Activated CD4-positive, alpha-beta memory T cell treated with anti-CD3 and anti-CD28 coated beads for 36 hours (primary cell): ENCODE results near the gene NFIA. TPM values are rescaled to one million over a fixed set of nuclear protein-coding genes. Genes with fewer than 3 reads are reported as not detected.
"Not testable (repeated sequence)": the region's sequence is repeated elsewhere in the genome, so short reads cannot be mapped to it uniquely, and the experiment has no call there.

ENCODE experiments used
- CTCF ChIA-PET: fragments of 350-600 bp; sonication (Branson Sonifier 250); formaldehyde crosslinking; loops from one replicate; lab custom pipeline; 2021; ENCODE audit warnings: antibody characterized with exemption, inconsistent platforms; lab: Charles Lee
- POLR2A ChIA-PET: fragments of 350-600 bp; sonication (Branson Sonifier 250); formaldehyde crosslinking; loops from one replicate; lab custom pipeline; 2021; ENCODE audit warnings: antibody characterized with exemption; lab: Charles Lee
- DNase-seq: peaks from one replicate; pipeline ENCODE4 v3.0.0-alpha.2; 2020
- H3K27ac Mint-ChIP-seq: one replicate; pipeline ENCODE4 v1.8.0; 2021; ENCODE audit warnings: mixed read lengths
- H3K27me3 Mint-ChIP-seq: one replicate; pipeline ENCODE4 v1.8.0; 2021; ENCODE audit warnings: mixed read lengths
- H3K36me3 Mint-ChIP-seq: one replicate; pipeline ENCODE4 v1.8.0; 2021; ENCODE audit warnings: mixed read lengths
- H3K4me1 Mint-ChIP-seq: one replicate; pipeline ENCODE4 v1.8.0; 2021; ENCODE audit warnings: low read depth, mixed read lengths
- H3K4me3 Mint-ChIP-seq: one replicate; pipeline ENCODE4 v1.8.0; 2021; ENCODE audit warnings: mild to moderate bottlenecking, mixed read lengths
- H3K9me3 Mint-ChIP-seq: one replicate; pipeline ENCODE4 v1.8.0; 2021; ENCODE audit warnings: mixed read lengths
- intact Hi-C: fragments of 100-400 bp; cut with micrococcal nuclease; formaldehyde crosslinking; loops from one replicate; pipeline ENCODE4 v1.15.1; 2023
- total RNA-seq, 2 experiments: library from RNA; stranded (reverse); gene quantifications; one replicate each; pipeline ENCODE4 v1.2.3, GENCODE V29; 2021

Gene NFIA
- total RNA-seq, 2 experiments from 2014 or later = 5.3 to 7.1 TPM

DNA sequence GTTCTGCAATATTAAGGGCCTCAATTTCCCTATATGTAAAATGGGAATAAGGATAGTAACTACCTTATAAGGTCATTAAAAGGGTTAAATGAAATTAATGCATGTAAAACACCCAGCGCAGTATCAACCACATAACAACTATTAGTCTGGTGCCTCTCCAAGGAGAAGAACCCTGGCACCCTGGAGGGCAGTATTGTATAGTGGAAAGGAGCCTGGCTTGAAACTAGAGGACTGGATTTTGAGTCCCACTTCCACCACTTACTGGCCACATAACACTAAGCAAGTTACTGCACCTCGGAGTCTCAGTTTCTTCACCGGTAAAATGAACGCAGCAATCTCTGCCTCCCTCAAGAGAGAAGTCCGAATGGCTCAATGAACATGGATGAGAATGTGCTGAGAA is 385.5 kb downstream of the NFIA start:
- H3K9me3 Mint-ChIP-seq, POLR2A ChIA-PET, H3K27ac Mint-ChIP-seq, CTCF ChIA-PET, H3K4me3 Mint-ChIP-seq, H3K27me3 Mint-ChIP-seq, H3K4me1 Mint-ChIP-seq, DNase-seq, H3K36me3 Mint-ChIP-seq, intact Hi-C loops: not testable (repeated sequence)

DNA sequence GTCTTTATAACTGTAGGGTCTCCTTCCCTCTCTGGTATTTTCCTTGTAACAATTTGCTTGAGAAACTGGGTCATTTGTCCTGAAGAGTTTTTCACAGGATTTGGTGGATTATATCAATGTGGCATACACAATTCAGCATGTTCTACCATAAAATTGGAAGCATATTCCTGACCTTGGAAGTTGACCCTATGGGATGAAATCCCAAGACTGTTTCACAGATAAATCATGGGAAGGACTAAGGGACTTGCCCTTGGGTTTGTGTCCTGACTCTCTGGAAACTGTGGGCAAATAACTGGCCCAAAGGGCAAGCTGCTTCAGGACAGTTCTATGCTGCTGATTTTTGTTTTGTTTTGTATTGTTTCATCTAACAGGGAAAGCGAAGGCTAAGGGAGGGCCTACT is 387.0 kb downstream of the NFIA start:
- DNase-seq = no peak
- no peak overlapping the region for H3K4me3 Mint-ChIP-seq
- no peak overlapping the region for H3K27ac Mint-ChIP-seq
- no peaks in the 10 kb centered on the region for H3K4me1 Mint-ChIP-seq
- no peaks in the 10 kb centered on the region for H3K36me3 Mint-ChIP-seq
- intact Hi-C loops = no loop called here
- ChIA-PET CTCF (no interaction called here), POLR2A (no interaction called here)
- peaks cover 1% of the 10 kb centered on the region for H3K27me3 Mint-ChIP-seq
- no peaks in the 10 kb centered on the region for H3K9me3 Mint-ChIP-seq

DNA sequence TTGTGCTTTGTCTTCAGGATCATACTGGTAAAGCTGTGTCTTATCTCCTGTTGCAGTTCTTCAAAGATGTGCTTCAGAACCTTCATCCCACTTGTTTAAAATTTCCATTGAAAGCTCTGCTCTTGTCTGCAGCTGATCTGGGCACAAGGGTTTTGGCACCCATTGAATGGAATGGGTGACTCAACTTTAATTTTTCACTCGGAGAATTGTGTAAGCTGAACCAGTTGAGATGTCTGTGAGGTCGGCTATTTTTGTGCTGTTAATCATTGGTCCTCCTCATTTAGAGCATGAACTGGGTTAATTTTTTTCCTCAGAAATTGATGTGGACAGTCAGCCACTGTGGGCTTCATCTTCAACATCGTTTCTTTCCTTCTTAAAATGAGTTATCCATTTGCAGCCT is 390.5 kb downstream of the NFIA start:
- intact Hi-C loops = no loop called here
- no peak overlapping the region for H3K27ac Mint-ChIP-seq
- H3K4me3 Mint-ChIP-seq = no peak overlapping the region
- ChIA-PET CTCF (no interaction called here), POLR2A (no interaction called here)
- no peaks in the 10 kb centered on the region for H3K4me1 Mint-ChIP-seq
- H3K36me3 Mint-ChIP-seq = no peaks in the 10 kb centered on the region
- H3K27me3 Mint-ChIP-seq = peaks cover 1% of the 10 kb centered on the region
- DNase-seq = no peak
- H3K9me3 Mint-ChIP-seq = no peaks in the 10 kb centered on the region

DNA sequence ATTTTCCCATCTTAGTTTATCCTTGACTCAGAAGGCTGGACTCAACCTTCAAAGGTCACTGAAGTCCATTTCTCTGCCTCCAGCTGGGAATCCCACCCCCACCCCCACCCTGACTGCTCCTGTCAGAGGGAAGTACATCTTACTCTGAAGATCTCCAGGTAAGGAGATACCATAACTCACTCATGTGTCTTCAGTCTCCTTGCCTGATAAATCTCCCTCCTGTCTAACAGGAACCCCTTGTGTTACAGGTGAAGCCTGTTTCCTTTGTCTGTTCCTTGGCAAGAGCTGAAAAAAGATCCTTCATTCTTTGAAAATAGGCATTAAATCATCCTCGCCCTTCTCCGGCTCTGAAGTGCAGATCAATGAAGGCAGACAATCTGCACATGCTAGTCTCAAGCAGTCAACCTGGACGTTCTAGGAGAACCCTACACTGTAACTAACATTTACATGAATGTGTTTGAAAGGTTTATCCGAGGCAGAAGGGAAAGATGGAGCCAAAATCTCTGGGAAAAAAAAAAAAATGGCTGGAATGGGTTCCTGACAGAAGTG is 392.0 kb downstream of the NFIA start:
- Mint-ChIP-seq H3K4me1 (no peaks in the 10 kb centered on the region), H3K36me3 (no peaks in the 10 kb centered on the region), H3K4me3 (no peak overlapping the region), H3K9me3 (no peaks in the 10 kb centered on the region), H3K27me3 (peaks cover 2% of the 10 kb centered on the region), H3K27ac (no peak overlapping the region)
- CTCF ChIA-PET = no interaction called here
- DNase-seq = no peak
- POLR2A ChIA-PET = no interaction called here
- intact Hi-C loops = no loop called here

DNA sequence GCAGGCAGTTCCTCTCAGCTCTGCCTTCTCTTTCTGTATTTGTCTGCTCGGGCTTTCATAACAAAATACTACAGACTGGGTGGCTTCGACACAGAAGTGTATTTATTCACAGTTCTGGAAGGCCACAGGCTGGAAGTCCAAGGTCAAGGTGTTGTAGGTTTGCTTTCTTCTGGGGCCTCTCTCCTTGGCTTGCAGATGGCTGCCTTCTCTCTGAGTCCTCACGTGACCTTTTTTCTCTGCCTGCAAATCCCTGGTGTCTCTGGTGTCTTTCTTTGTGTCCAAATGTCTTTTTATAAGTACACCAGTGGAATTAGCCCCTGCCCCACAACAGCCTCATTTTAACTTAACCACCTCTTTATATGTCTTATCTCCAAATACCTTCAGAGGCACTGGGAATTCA is 392.6 kb downstream of the NFIA start:
- H3K9me3 Mint-ChIP-seq = no peaks in the 10 kb centered on the region
- intact Hi-C loops = no loop called here

DNA sequence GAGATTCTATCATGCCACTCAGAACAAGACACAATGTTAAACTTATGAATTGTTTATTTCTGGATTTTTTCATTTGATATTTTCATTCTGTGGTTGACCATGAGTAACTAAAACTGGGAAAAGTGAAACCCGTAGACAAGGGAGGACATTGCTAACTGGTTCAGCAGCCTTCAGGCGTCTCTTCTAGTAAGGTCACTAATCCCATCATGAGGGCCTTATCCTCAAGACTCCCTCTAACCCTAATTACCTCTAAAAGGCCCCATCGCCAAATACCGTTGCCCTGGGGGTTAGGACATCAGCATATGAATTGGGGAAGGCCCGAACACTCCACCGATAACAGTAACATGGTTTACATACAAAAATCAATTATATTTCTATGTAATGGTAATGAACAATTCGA is 394.9 kb downstream of the NFIA start:
- Mint-ChIP-seq H3K27me3 (peaks cover 21% of the 10 kb centered on the region), H3K4me1 (no peaks in the 10 kb centered on the region), H3K4me3 (no peak overlapping the region), H3K9me3 (no peaks in the 10 kb centered on the region), H3K36me3 (no peaks in the 10 kb centered on the region), H3K27ac (no peak overlapping the region)
- DNase-seq = no peak
- intact Hi-C loops = no loop called here
- ChIA-PET CTCF (no interaction called here), POLR2A (no interaction called here)

More for the DNA sequence above, 392.6 kb downstream of the NFIA start:
- H3K4me3 Mint-ChIP-seq = no peak overlapping the region
- peaks cover 8% of the 10 kb centered on the region for H3K27me3 Mint-ChIP-seq
- DNase-seq = no peak
- no peaks in the 10 kb centered on the region for H3K4me1 Mint-ChIP-seq
- POLR2A ChIA-PET = no interaction called here
- no peak overlapping the region for H3K27ac Mint-ChIP-seq
- CTCF ChIA-PET = no interaction called here
- no peaks in the 10 kb centered on the region for H3K36me3 Mint-ChIP-seq

DNA sequence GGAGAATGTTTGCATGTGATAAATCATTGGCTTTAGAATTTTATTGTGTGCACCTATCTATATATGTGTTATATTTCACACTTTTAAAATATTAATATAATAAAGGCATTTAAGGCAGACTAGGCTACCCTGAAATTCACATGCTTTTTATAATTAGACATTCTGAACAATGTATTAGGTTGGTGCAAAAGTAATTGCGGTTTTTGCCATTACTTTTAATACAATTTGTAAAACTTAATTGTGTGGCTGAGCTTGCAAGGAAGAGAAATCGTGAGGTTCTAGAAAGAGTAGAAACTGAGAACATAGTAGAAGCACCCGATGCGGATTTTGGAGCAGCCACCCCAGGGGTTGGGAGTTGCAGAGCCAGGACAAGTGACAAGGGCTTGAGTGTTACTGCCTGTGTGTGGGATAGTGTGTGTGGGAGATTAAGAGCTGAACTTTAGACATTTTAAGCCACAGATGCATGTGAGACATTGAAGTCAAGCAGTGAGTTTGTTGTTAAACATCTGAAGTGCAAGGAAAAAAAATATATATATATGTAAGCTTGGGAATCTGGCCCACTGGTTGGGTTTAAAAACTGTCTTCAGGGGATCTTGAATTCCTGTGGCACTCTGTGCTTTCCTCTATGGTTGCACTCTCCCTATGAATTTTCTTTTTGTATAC is 398.0 kb downstream of the NFIA start:
- POLR2A ChIA-PET = no interaction called here
- peaks cover 25% of the 10 kb centered on the region for H3K27me3 Mint-ChIP-seq
- no peaks in the 10 kb centered on the region for H3K4me1 Mint-ChIP-seq
- no peaks in the 10 kb centered on the region for H3K9me3 Mint-ChIP-seq
- no peak overlapping the region for H3K4me3 Mint-ChIP-seq
- intact Hi-C loops = no loop called here
- no peaks in the 10 kb centered on the region for H3K36me3 Mint-ChIP-seq
- no peak overlapping the region for H3K27ac Mint-ChIP-seq
- CTCF ChIA-PET = no interaction called here
- DNase-seq = no peak

DNA sequence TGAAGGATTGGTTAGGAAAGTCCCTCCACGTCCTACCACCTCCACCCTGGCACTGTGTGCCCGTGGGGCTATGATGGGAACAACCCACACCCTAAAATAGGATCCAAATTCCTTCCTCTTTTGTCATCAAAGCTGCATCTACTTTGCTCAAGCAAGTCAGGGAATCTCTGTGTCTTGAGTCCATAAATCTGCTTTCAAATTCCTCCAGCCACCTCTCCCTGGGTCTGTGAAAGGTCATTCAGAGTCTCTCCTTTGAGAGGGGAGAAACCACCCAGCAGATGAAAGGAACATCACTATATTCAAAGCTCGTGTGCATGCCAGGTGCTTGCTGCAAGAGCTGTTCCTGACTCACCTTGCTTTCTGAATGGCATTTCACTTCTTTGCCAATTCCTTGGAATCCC is 399.0 kb downstream of the NFIA start:
- intact Hi-C loops = no loop called here
- Mint-ChIP-seq H3K27ac (no peak overlapping the region), H3K4me1 (no peaks in the 10 kb centered on the region), H3K27me3 (peaks cover 25% of the 10 kb centered on the region), H3K4me3 (no peak overlapping the region), H3K36me3 (no peaks in the 10 kb centered on the region), H3K9me3 (no peaks in the 10 kb centered on the region)
- ChIA-PET POLR2A (no interaction called here), CTCF (no interaction called here)
- DNase-seq = no peak

DNA sequence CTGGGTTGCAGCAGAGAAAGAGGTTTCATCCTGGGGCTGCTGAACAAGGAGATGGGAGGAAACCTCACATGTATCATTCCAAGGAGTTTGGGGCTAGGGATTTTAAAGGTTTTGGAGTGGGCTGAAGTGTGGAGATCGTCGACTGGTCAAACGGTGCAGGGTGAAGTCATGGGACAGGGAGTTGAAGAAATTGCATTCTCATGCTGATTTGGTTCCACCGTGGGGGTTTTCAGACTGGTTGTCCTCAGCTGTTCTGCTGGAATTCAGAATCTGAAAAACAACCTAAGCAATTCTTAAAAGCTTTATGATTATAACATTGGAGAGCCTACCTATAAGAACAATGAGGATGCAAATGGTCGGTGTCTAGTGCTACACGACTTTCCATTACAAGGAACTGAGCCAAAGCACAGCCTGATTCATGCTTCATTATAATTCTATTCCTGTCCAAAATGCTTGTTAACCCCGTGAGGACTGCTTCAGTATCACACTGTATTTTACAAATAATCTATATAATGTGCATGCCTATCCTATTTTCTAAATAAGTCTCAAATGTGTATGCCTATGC is 399.9 kb downstream of the NFIA start:
- DNase-seq = no peak
- Mint-ChIP-seq H3K4me3 (no peak overlapping the region), H3K4me1 (no peaks in the 10 kb centered on the region), H3K36me3 (no peaks in the 10 kb centered on the region), H3K27me3 (peaks cover 25% of the 10 kb centered on the region), H3K9me3 (no peaks in the 10 kb centered on the region), H3K27ac (no peak overlapping the region)
- ChIA-PET CTCF (no interaction called here), POLR2A (no interaction called here)
- intact Hi-C loops = no loop called here

DNA sequence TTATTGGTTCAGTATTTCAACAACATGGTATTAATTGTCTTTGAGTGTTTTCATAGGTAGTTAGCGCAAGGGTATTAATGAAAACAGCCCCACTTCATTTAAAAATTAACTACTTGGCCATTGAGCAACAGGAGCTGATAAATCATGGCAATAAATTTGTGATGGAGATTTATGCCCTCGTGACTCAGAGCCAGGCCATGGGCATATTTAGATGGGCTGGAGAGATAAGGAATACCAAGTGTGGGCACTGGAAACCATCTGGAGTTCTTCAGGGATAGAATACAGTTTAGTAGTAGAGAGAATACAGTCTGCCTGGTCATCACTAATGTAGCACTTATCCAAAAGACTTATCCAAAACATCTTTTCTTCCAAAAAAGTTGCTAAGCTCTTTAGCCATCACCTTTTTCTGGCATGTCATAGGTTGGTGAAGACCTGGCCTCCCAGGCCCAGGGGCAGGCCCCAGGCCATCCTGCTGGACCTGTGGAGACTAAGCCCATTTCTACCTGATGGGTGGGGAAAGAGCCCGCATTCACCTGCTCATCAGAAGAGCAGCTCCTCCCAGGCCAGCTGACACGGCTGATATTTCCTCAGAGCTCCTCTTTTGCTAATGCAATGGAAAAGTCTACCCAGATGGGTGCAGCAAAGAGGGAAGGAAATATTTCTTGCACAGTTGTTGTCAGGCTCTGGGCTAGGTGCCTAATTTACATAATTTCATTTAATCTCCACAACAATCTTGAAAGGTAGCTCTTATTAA is 404.6 kb downstream of the NFIA start:
- Mint-ChIP-seq H3K9me3 (no peaks in the 10 kb centered on the region), H3K4me1 (no peaks in the 10 kb centered on the region), H3K4me3 (no peak overlapping the region), H3K27me3 (peaks cover 7% of the 10 kb centered on the region), H3K36me3 (no peaks in the 10 kb centered on the region), H3K27ac (no peak overlapping the region)
- POLR2A ChIA-PET = no interaction called here
- CTCF ChIA-PET = interaction anchor here (1.2 kb wide), 1 partner anchor 438 kb away, joined by 4 read pairs; no protein-coding TSS in a partner anchor
- DNase-seq = no peak
- intact Hi-C loops = no loop called here

DNA sequence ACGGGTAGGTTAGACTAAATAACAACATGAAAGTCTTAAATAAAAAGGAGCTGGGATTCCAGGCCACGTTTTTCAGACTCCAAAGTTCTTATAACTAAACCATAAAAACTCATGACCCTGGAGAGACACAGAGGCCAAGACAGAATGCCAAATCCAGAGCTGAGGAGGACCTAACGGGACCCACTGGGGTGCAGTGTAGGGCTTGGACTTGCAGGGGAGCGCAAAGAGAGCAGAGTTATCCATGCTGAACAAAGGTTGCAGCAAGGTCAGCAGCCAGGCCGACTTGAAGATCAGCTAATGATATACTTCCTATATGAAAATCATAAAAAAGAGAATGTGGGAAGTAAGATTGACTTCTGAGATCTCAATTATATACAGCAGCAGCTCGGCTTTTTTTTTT is 405.4 kb downstream of the NFIA start:
- Mint-ChIP-seq H3K4me1 (no peaks in the 10 kb centered on the region), H3K27me3 (peaks cover 5% of the 10 kb centered on the region), H3K4me3 (no peak overlapping the region), H3K27ac (no peak overlapping the region), H3K9me3 (no peaks in the 10 kb centered on the region), H3K36me3 (no peaks in the 10 kb centered on the region)
- intact Hi-C loops = no loop called here
- ChIA-PET CTCF (interaction anchor here (1.2 kb wide), 1 partner anchor 439 kb away, joined by 4 read pairs; no protein-coding TSS in a partner anchor), POLR2A (no interaction called here)
- DNase-seq = no peak

DNA sequence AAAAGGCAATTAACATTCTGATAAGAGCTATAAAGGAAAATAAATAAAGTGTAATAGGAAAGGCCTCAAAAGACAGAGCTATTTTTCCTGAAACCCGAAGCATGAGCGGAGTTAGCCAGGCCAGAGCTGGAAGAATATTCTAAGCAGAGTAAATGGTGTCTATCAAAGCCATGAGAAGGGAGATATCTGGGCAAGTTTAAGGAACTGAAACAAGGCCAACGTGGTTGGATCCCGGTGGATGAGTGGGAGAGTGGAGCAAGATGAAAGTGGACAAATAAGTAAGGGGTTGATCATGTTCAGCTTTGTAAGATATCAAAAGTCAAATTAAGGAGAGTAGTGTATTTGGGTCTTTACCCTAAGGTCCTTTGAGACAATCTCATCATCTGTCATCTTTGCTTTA is 408.6 kb downstream of the NFIA start:
- Mint-ChIP-seq H3K9me3 (no peaks in the 10 kb centered on the region), H3K27me3 (no peaks in the 10 kb centered on the region), H3K27ac (no peak overlapping the region), H3K4me1 (no peaks in the 10 kb centered on the region), H3K4me3 (no peak overlapping the region), H3K36me3 (no peaks in the 10 kb centered on the region)
- DNase-seq = no peak
- CTCF ChIA-PET = interaction anchor here (0.6 kb wide), 1 partner anchor 302 kb away, joined by 3 read pairs; no protein-coding TSS in a partner anchor
- intact Hi-C loops = no loop called here
- POLR2A ChIA-PET = interaction anchor here (0.6 kb wide), 1 partner anchor 125 kb away, joined by 5 read pairs; no protein-coding TSS in a partner anchor
